ENCODE measurements around the gene MAST3. TPM values are rescaled to one million over a fixed set of nuclear protein-coding genes. Genes with fewer than 3 reads are reported as not detected.

Gene MAST3
- polyA plus RNA-seq, 3 donors, result 6.8 to 34.0 (median 12.4) TPM

DNA sequence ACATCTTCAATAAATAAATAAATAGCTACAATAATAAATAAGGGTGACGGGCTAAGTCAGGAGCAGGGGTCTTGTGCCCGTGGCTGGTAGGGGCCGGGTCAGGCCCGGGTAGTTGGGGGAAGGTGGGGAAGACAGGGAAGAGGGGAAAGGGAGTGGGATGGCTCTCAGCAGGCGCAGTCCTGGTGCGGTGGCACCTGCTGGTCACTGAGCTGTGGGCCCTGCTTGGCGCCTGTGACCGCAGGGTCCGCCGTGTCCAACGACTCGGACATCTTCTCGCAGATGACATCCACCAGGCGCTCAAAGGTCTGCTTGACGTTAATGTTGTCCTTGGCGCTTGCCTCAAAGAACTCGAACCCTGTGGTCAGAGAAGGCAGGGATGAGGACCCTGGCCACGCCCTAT lies 99.7 kb downstream of the MAST3 start:
- no peaks in the 10 kb centered on the region for H3K9me3 ChIP-seq (replicated peaks in 1 of 2; ENCODE audit: control insufficient read depth in 1 of 2, insufficient read depth in 1 of 2, low read length in 2 of 2)
- Mint-ChIP-seq H3K9me3 (no peaks in the 10 kb centered on the region), H3K4me3 (no peak overlapping the region), H3K4me1 (peaks cover 21% of the 10 kb centered on the region), H3K27ac (no peak overlapping the region), H3K36me3 (peaks cover 44 to 63% of the 10 kb centered on the region in 2 donors), H3K27me3 (ENCODE audit: low read depth in 3 of 3) (peaks cover 3 to 4% (median 3%) of the 10 kb centered on the region in 3 donors)
- WGBS (ENCODE audit: insufficient coverage), result 97% methylated on average over 18 of the region's 18 CpGs
- TF ChIP-seq, protein P1, sequence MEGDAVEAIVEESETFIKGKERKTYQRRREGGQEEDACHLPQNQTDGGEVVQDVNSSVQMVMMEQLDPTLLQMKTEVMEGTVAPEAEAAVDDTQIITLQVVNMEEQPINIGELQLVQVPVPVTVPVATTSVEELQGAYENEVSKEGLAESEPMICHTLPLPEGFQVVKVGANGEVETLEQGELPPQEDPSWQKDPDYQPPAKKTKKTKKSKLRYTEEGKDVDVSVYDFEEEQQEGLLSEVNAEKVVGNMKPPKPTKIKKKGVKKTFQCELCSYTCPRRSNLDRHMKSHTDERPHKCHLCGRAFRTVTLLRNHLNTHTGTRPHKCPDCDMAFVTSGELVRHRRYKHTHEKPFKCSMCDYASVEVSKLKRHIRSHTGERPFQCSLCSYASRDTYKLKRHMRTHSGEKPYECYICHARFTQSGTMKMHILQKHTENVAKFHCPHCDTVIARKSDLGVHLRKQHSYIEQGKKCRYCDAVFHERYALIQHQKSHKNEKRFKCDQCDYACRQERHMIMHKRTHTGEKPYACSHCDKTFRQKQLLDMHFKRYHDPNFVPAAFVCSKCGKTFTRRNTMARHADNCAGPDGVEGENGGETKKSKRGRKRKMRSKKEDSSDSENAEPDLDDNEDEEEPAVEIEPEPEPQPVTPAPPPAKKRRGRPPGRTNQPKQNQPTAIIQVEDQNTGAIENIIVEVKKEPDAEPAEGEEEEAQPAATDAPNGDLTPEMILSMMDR (IDR thresholded peaks at IDR 0.05), result no peak
- peaks cover 19 to 22% of the 10 kb centered on the region in 2 donors for H3K4me1 ChIP-seq (ENCODE audit: control insufficient read depth in 1 of 2, insufficient read depth in 2 of 2, low read length in 2 of 2)
- no peak overlapping the region for H3K27ac ChIP-seq (ENCODE audit: low read depth in 1 of 2, low read length in 2 of 2)
- no peak overlapping the region for H3K4me3 ChIP-seq (replicated peaks in 1 of 3; ENCODE audit: low read depth in 2 of 3, low read length in 3 of 3)
- no peak for DNase-seq
- no peaks in the 10 kb centered on the region for H3K27me3 ChIP-seq (ENCODE audit: control insufficient read depth in 2 of 2, insufficient read depth in 2 of 2, low read length in 2 of 2)
- intact Hi-C loops (cut with micrococcal nuclease), result no loop called here
- peaks cover 20 to 40% of the 10 kb centered on the region in 2 donors for H3K36me3 ChIP-seq (replicated peaks in 1 of 2; ENCODE audit: control insufficient read depth in 1 of 2, insufficient read depth in 2 of 2, low read length in 2 of 2)
- H3K4me2 ChIP-seq (replicated peaks; ENCODE audit: extremely low read depth, low read length, poor library complexity, severe bottlenecking), result no peak overlapping the region
- H3K9ac ChIP-seq (ENCODE audit: insufficient read depth, low read length, poor library complexity, severe bottlenecking), result no peak overlapping the region
- peaks cover 13% of the 10 kb centered on the region for H3K79me2 ChIP-seq (ENCODE audit: insufficient read depth, low read length)
- H2AFZ ChIP-seq (ENCODE audit: insufficient read depth, low read depth, low read length, poor library complexity, severe bottlenecking), result no peak overlapping the region
- peaks cover 11% of the 10 kb centered on the region for H4K20me1 ChIP-seq (ENCODE audit: insufficient read depth, low read length)

DNA sequence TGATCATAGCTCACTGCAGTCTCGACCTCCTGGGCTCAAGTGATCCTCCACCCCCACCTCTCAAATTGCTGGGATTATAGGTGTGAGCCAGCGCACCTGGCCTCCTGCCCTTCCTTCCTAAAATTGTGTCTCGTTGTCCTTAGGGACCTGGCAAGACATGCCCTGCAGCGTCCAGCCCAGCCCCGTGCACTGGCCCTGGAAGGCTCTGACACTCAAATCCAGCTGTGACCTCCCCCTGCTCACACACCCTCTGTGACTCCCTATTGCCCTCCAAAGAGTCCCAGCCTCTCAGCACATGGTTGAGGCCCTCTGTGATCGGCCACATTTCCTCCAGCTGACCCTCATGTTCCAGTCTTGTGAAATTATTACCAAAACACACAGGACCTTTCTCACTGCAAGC lies 100.4 kb downstream of the MAST3 start:
- H2AFZ ChIP-seq (ENCODE audit: insufficient read depth, low read depth, low read length, poor library complexity, severe bottlenecking), result no peak overlapping the region
- Mint-ChIP-seq H3K27me3 (ENCODE audit: low read depth in 3 of 3) (peaks cover 4 to 10% (median 8%) of the 10 kb centered on the region in 3 donors), H3K36me3 (peaks cover 47 to 65% of the 10 kb centered on the region in 2 donors), H3K4me1 (peaks cover 26% of the 10 kb centered on the region), H3K4me3 (no peak overlapping the region), H3K9me3 (no peaks in the 10 kb centered on the region), H3K27ac (peak overlapping the region in 1 of 7 donors; percentile 37)
- H4K20me1 ChIP-seq (ENCODE audit: insufficient read depth, low read length), result peaks cover 17% of the 10 kb centered on the region
- DNase-seq, result no peak
- TF ChIP-seq, protein P1 (IDR thresholded peaks at IDR 0.05), result no peak
- H3K27ac ChIP-seq (ENCODE audit: low read depth in 1 of 2, low read length in 2 of 2), result no peak overlapping the region
- H3K4me2 ChIP-seq (replicated peaks; ENCODE audit: extremely low read depth, low read length, poor library complexity, severe bottlenecking), result no peak overlapping the region
- peaks cover 23 to 25% of the 10 kb centered on the region in 2 donors for H3K4me1 ChIP-seq (ENCODE audit: control insufficient read depth in 1 of 2, insufficient read depth in 2 of 2, low read length in 2 of 2)
- no peaks in the 10 kb centered on the region for H3K9me3 ChIP-seq (replicated peaks in 1 of 2; ENCODE audit: control insufficient read depth in 1 of 2, insufficient read depth in 1 of 2, low read length in 2 of 2)
- WGBS (ENCODE audit: insufficient coverage), result 80% methylated on average over 5 of the region's 6 CpGs
- peaks cover 13% of the 10 kb centered on the region for H3K79me2 ChIP-seq (ENCODE audit: insufficient read depth, low read length)
- peaks cover 20 to 40% of the 10 kb centered on the region in 2 donors for H3K36me3 ChIP-seq (replicated peaks in 1 of 2; ENCODE audit: control insufficient read depth in 1 of 2, insufficient read depth in 2 of 2, low read length in 2 of 2)
- intact Hi-C loops (cut with micrococcal nuclease), result no loop called here
- peaks cover 0 to 3% of the 10 kb centered on the region in 2 donors for H3K27me3 ChIP-seq (ENCODE audit: control insufficient read depth in 2 of 2, insufficient read depth in 2 of 2, low read length in 2 of 2)
- H3K4me3 ChIP-seq (replicated peaks in 1 of 3; ENCODE audit: low read depth in 2 of 3, low read length in 3 of 3), result no peak overlapping the region
- H3K9ac ChIP-seq (ENCODE audit: insufficient read depth, low read length, poor library complexity, severe bottlenecking), result no peak overlapping the region

Measured in CD14-positive monocyte (primary cell).